ENCODE data around the gene TCN1.
A peak's percentile ranks its signal among the peaks of the same experiment; 100 is the strongest.
"Not testable (repeated sequence)": the region's sequence is repeated elsewhere in the genome, so short reads cannot be mapped to it uniquely, and the experiment has no call there.

TCN1 gene

GRCh38 chr11:59862252-59862651 is 4.0 kb downstream of the TCN1 start:
- ChIA-PET POLR2A (ENCODE audit: low non-redundant PET) (no interaction called here), CTCF (no interaction called here)
- H3K27ac ChIP-seq, result no peak overlapping the region
- no peak for DNase-seq (ENCODE audit: low spot score)
- TF ChIP-seq, protein P1, sequence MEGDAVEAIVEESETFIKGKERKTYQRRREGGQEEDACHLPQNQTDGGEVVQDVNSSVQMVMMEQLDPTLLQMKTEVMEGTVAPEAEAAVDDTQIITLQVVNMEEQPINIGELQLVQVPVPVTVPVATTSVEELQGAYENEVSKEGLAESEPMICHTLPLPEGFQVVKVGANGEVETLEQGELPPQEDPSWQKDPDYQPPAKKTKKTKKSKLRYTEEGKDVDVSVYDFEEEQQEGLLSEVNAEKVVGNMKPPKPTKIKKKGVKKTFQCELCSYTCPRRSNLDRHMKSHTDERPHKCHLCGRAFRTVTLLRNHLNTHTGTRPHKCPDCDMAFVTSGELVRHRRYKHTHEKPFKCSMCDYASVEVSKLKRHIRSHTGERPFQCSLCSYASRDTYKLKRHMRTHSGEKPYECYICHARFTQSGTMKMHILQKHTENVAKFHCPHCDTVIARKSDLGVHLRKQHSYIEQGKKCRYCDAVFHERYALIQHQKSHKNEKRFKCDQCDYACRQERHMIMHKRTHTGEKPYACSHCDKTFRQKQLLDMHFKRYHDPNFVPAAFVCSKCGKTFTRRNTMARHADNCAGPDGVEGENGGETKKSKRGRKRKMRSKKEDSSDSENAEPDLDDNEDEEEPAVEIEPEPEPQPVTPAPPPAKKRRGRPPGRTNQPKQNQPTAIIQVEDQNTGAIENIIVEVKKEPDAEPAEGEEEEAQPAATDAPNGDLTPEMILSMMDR (conservative IDR thresholded peaks at IDR 0.05; ENCODE audit: low read depth), result no peak

- ChIA-PET POLR2A (ENCODE audit: low non-redundant PET) (no interaction called here), CTCF (no interaction called here)
- no peak overlapping the region for H3K27ac ChIP-seq
- TF ChIP-seq, protein P1 (conservative IDR thresholded peaks at IDR 0.05; ENCODE audit: low read depth), result no peak
- DNase-seq (ENCODE audit: low spot score), result no peak
Measured at GRCh38 chr11:59859673-59860072, 6.6 kb downstream of the TCN1 start.

- peak; percentile 30 for DNase-seq (ENCODE audit: low spot score)
- ChIA-PET CTCF (no interaction called here), POLR2A (ENCODE audit: low non-redundant PET) (no interaction called here)
- H3K27ac ChIP-seq, result no peak overlapping the region
- TF ChIP-seq, protein P1 (conservative IDR thresholded peaks at IDR 0.05; ENCODE audit: low read depth), result no peak
Measured at GRCh38 chr11:59857439-59858434, 8.6 kb downstream of the TCN1 start.

- ChIA-PET CTCF (interaction anchor here (0.6 to 0.7 kb wide), 2 partner anchors 132 to 167 kb away, joined by 3 read pairs; no protein-coding TSS in a partner anchor), POLR2A (ENCODE audit: low non-redundant PET) (no interaction called here)
- DNase-seq (ENCODE audit: low spot score), result no peak
- TF ChIP-seq, protein P1 (conservative IDR thresholded peaks at IDR 0.05; ENCODE audit: low read depth), result no peak
- H3K27ac ChIP-seq, result no peak overlapping the region
Measured at GRCh38 chr11:59854871-59855270, 11.4 kb downstream of the TCN1 start.

DNA sequence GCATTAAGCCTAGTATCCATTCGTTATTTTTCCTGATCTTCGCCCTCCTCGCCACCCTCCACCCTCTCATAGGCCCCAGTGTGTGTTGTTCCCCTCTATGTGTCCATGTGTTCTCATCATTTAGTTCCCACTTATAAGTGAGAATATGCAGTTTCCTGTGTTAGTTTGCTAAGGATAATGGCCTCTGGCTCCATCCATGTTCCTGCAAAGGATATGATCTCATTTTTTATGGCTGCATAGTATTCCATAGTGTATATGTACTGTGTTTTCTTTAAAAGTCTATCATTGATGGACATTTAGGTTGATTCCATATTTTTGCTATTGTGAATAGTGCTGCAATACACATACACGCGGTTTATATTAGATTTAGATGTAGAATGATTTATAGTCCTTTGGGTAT is 14.9 kb downstream of the TCN1 start:
- CTCF ChIA-PET; DNase-seq (ENCODE audit: low spot score); POLR2A ChIA-PET (ENCODE audit: low non-redundant PET); H3K27ac ChIP-seq: not testable (repeated sequence)

- CTCF ChIA-PET, result interaction anchor here (0.8 kb wide), 1 partner anchor 43 kb away, joined by 4 read pairs; no protein-coding TSS in a partner anchor
- H3K27ac ChIP-seq; DNase-seq (ENCODE audit: low spot score); POLR2A ChIA-PET (ENCODE audit: low non-redundant PET): not testable (repeated sequence)
Measured at GRCh38 chr11:59849551-59849950, 16.7 kb downstream of the TCN1 start.

- TF ChIP-seq, protein P1 (conservative IDR thresholded peaks at IDR 0.05; ENCODE audit: low read depth), result no peak
- CTCF ChIA-PET, result no interaction called here
- no peak overlapping the region for H3K27ac ChIP-seq
- DNase-seq (ENCODE audit: low spot score), result no peak
- POLR2A ChIA-PET (ENCODE audit: low non-redundant PET), result no interaction called here
Measured at GRCh38 chr11:59849129-59849528, 17.2 kb downstream of the TCN1 start.

GRCh38 chr11:59848439-59848838 is 17.8 kb downstream of the TCN1 start:
- DNase-seq (ENCODE audit: low spot score); POLR2A ChIA-PET (ENCODE audit: low non-redundant PET); CTCF ChIA-PET; H3K27ac ChIP-seq: not testable (repeated sequence)
